B cell (primary cell): ENCODE results near the gene PTPRN2. TPM values are rescaled to one million over a fixed set of nuclear protein-coding genes. Genes with fewer than 3 reads are reported as not detected.

Experiments used
- ATAC-seq: fragments of 200-7000 bp; cut with Tn5 transposase; one replicate; pipeline ENCODE4 v1.10.0; 2021; ENCODE audit warnings: low read depth, mild to moderate bottlenecking, moderate number of reproducible peaks, moderate library complexity
- CTCF ChIA-PET: fragments of 350-600 bp; sonication (Branson Sonifier 250); formaldehyde crosslinking; loops from one replicate; lab custom pipeline; 2021; ENCODE audit warnings: antibody characterized with exemption, inconsistent platforms; lab: Charles Lee
- POLR2A ChIA-PET: fragments of 350-600 bp; sonication (Branson Sonifier 250); formaldehyde crosslinking; loops from one replicate; lab custom pipeline; 2021; ENCODE audit warnings: antibody characterized with exemption; lab: Charles Lee
- DNase-seq: peaks from one replicate; pipeline ENCODE4 v3.0.0; 2013
- H2AFZ ChIP-seq: 2 replicates; pipeline ENCODE4 v1.6.1; 2012; ENCODE audit warnings: mild to moderate bottlenecking, low read depth, low read length; ENCODE audit not compliant: insufficient read depth, poor library complexity, severe bottlenecking
- H3K27ac ChIP-seq, 2 donors: 1 replicate in 1 of 2; 2 replicates in 1 of 2; pipeline ENCODE4 v1.5.1; 2012 to 2013; ENCODE audit warnings: low read length in 2 of 2, mild to moderate bottlenecking in 2 of 2, moderate library complexity in 1 of 2
- H3K27me3 ChIP-seq, 4 experiments: fragments of 200-600 bp in 1 of 4; sonication (generic) in 1 of 4; replicated peaks in 1 of 4; 1 replicate in 2 of 4; 2 replicates in 2 of 4; pipeline versions ENCODE4 v1.6.1 to v1.7.0; 2013 to 2016; ENCODE audit warnings: low read length in 3 of 4, mild to moderate bottlenecking in 2 of 4, mixed read lengths in 1 of 4, moderate library complexity in 1 of 4; ENCODE audit not compliant: insufficient read depth in 4 of 4, control insufficient read depth in 3 of 4; ENCODE audit errors: control extremely low read depth in 1 of 4
- H3K36me3 ChIP-seq, 2 experiments: replicated peaks in 1 of 2; 1 replicate in 1 of 2; 2 replicates in 1 of 2; pipeline versions ENCODE4 v1.6.1 to v1.7.1; 2013; ENCODE audit warnings: low read length in 1 of 2; ENCODE audit not compliant: insufficient read depth in 2 of 2, control insufficient read depth in 1 of 2; ENCODE audit errors: control extremely low read depth in 1 of 2, extremely low read depth in 1 of 2
- H3K4me1 ChIP-seq, 2 donors: fragments of 200-600 bp in 1 of 2; sonication (generic) in 1 of 2; 1 replicate in 1 of 2; 2 replicates in 1 of 2; pipeline versions ENCODE4 v1.5.1 to v1.6.1; 2013 to 2017; ENCODE audit warnings: low read length in 2 of 2; ENCODE audit not compliant: control insufficient read depth in 2 of 2, insufficient read depth in 2 of 2
- H3K4me2 ChIP-seq: replicated peaks from 2 replicates; pipeline ENCODE3; 2012; ENCODE audit warnings: mild to moderate bottlenecking, low read depth, low read length; ENCODE audit not compliant: poor library complexity, severe bottlenecking
- H3K4me3 ChIP-seq, 5 experiments: fragments of 200-600 bp in 1 of 5; sonication (generic) in 1 of 5; 1 replicate in 3 of 5; 2 replicates in 2 of 5; pipeline versions ENCODE4 v1.5.1 to v1.7.0; 2011 to 2016; ENCODE audit warnings: low read length in 4 of 5, mild to moderate bottlenecking in 4 of 5, low read depth in 2 of 5, control low read depth in 1 of 5, moderate library complexity in 1 of 5; ENCODE audit not compliant: insufficient read depth in 1 of 5; ENCODE audit errors: control extremely low read depth in 1 of 5, extremely low read depth in 1 of 5
- H3K79me2 ChIP-seq: fragments of 200-600 bp; sonication (generic); one replicate; pipeline ENCODE4 v1.6.0; 2016; ENCODE audit warnings: low read length; ENCODE audit not compliant: control insufficient read depth, insufficient read depth
- H3K9ac ChIP-seq: fragments of 200-600 bp; sonication (generic); 2 replicates; pipeline ENCODE4 v1.6.1; 2017; ENCODE audit warnings: mild to moderate bottlenecking, low read length, moderate library complexity
- H3K9me3 ChIP-seq, 3 donors: one replicate each; pipeline versions ENCODE4 v1.6.1 to v1.7.1; 2013; ENCODE audit warnings: low read length in 2 of 3; ENCODE audit not compliant: control insufficient read depth in 2 of 3, insufficient read depth in 1 of 3; ENCODE audit errors: control extremely low read depth in 1 of 3
- H4K20me1 ChIP-seq: 2 replicates; pipeline ENCODE4 v1.6.0; 2012; ENCODE audit warnings: mild to moderate bottlenecking, low read length; ENCODE audit not compliant: insufficient read depth, control insufficient read depth, poor library complexity, severe bottlenecking
- H3K27ac Mint-ChIP-seq: one replicate; pipeline ENCODE4 v1.8.0; 2021; ENCODE audit warnings: mixed read lengths
- H3K27me3 Mint-ChIP-seq: one replicate; pipeline ENCODE4 v1.8.0; 2021; ENCODE audit warnings: mixed read lengths
- H3K4me1 Mint-ChIP-seq: one replicate; pipeline ENCODE4 v1.8.0; 2021; ENCODE audit warnings: mixed read lengths
- H3K4me3 Mint-ChIP-seq: one replicate; pipeline ENCODE4 v1.8.0; 2021; ENCODE audit warnings: mixed read lengths
- H3K9me3 Mint-ChIP-seq: one replicate; pipeline ENCODE4 v1.8.0; 2022; ENCODE audit warnings: mixed read lengths; ENCODE audit not compliant: insufficient read depth
- CTCF ChIP-seq: fragments of 200-600 bp; IDR thresholded peaks from one replicate; pipeline ENCODE4 v1.8.0; 2022; ENCODE audit warnings: antibody characterized with exemption, mild to moderate bottlenecking
- EZH2 ChIP-seq: IDR thresholded peaks from 2 replicates; pipeline ENCODE4 v1.6.1; 2012; ENCODE audit warnings: borderline replicate concordance, low read depth, mild to moderate bottlenecking, moderate library complexity, low read length; ENCODE audit not compliant: insufficient read depth, poor library complexity, severe bottlenecking
- WGBS: methylation state at CpG from one replicate; pipeline ENCODE4 v1.1.5; 2013; ENCODE audit warnings: missing lambda C conversion rate; ENCODE audit not compliant: insufficient coverage; 5-methylcytosine and 5-hydroxymethylcytosine counted together
- intact Hi-C: fragments of 100-400 bp; cut with micrococcal nuclease; formaldehyde crosslinking; loops from one replicate; pipeline ENCODE4 v1.10.0; 2022
- polyA plus RNA-seq: library from polyadenylated mRNA; depleted of rRNA; stranded (reverse); fragments of >200 nt; gene quantifications from 2 replicates; pipeline ENCODE4 v1.2.3, GENCODE V29; 2012
- total RNA-seq, 2 donors: library from RNA; stranded (reverse); fragments of 120-200 nt in 1 of 2; gene quantifications; 1 replicate in 1 of 2; 2 replicates in 1 of 2; pipeline versions ENCODE4 v1.2.3 to v1.2.4, GENCODE V29; 2013 to 2022

The PTPRN2 gene
- total and polyA plus RNA-seq, 2 donors (not counting 1 experiment from before 2014, with no cell fraction given) = 2.0 to 5.0 TPM

- Histone ChIP-seq H3K4me3 (no peak overlapping the region), H3K36me3 (no peaks in the 10 kb centered on the region), H3K27me3 (no peaks in the 10 kb centered on the region), H4K20me1 (no peaks in the 10 kb centered on the region), H3K79me2 (no peaks in the 10 kb centered on the region), H3K4me2 (no peak overlapping the region), H3K4me1 (no peaks in the 10 kb centered on the region), H3K9me3 (no peaks in the 10 kb centered on the region), H2AFZ (no peak overlapping the region), H3K9ac (no peak overlapping the region), H3K27ac (no peak overlapping the region)
- H3K27me3 Mint-ChIP-seq = no peaks in the 10 kb centered on the region
- peaks cover 2% of the 10 kb centered on the region for H3K9me3 Mint-ChIP-seq
- DNase-seq (no peak), ATAC-seq (no peak)
- no peak overlapping the region for H3K4me3 Mint-ChIP-seq
- H3K27ac Mint-ChIP-seq = no peak overlapping the region
- intact Hi-C loops = no loop called here
- WGBS = 99% methylated on average over 13 of the region's 13 CpGs
- H3K4me1 Mint-ChIP-seq = no peaks in the 10 kb centered on the region
- CTCF ChIA-PET = no interaction called here
- POLR2A ChIA-PET = no interaction called here
- no peak for TF ChIP-seq EZH2
- TF ChIP-seq CTCF = no peak
Measured at GRCh38 chr7:158623241-158623640, 35.6 kb upstream of the PTPRN2 start.

GRCh38 chr7:158620839-158621441, 33.3 kb upstream of the PTPRN2 start:
- DNase-seq = no peak
- H3K27ac ChIP-seq = no peak overlapping the region
- POLR2A ChIA-PET = no interaction called here
- ATAC-seq = no peak
- no peak overlapping the region for H3K27ac Mint-ChIP-seq
- no peaks in the 10 kb centered on the region for H3K79me2 ChIP-seq
- H3K4me2 ChIP-seq = no peak overlapping the region
- H3K9me3 ChIP-seq = no peaks in the 10 kb centered on the region
- no peaks in the 10 kb centered on the region for H3K36me3 ChIP-seq
- H3K9ac ChIP-seq = no peak overlapping the region
- intact Hi-C loops = no loop called here
- no peak overlapping the region for H2AFZ ChIP-seq
- no peaks in the 10 kb centered on the region for H3K27me3 ChIP-seq
- CTCF ChIA-PET = no interaction called here
- WGBS = 100% methylated on average over 4 of the region's 6 CpGs
- TF ChIP-seq CTCF (no peak), EZH2 (no peak)
- peaks cover 2% of the 10 kb centered on the region for H3K9me3 Mint-ChIP-seq
- no peaks in the 10 kb centered on the region for H3K27me3 Mint-ChIP-seq
- no peak overlapping the region for H3K4me3 Mint-ChIP-seq
- H4K20me1 ChIP-seq = no peaks in the 10 kb centered on the region
- H3K4me3 ChIP-seq = no peak overlapping the region
- H3K4me1 ChIP-seq = no peaks in the 10 kb centered on the region
- H3K4me1 Mint-ChIP-seq = no peaks in the 10 kb centered on the region
